WERI-Rb-1 (cell line): ENCODE data around the gene TSPAN7.
A peak's percentile ranks its signal among the peaks of the same experiment; 100 is the strongest.

ENCODE experiments used
- DNase-seq: peaks from one replicate; pipeline ENCODE4 v3.0.0-alpha.2; 2020
- H3K27ac ChIP-seq: fragments of 250-450 bp; sonication (Bioruptor Pico); 2 replicates; pipeline ENCODE4 v1.5.1; 2020; ENCODE audit warnings: mild to moderate bottlenecking, moderate library complexity
- H3K27me3 ChIP-seq: fragments of 250-450 bp; sonication (Bioruptor Pico); 2 replicates; pipeline ENCODE4 v1.5.1; 2021; ENCODE audit warnings: mild to moderate bottlenecking, low read depth, moderate library complexity; ENCODE audit not compliant: insufficient read depth, severe bottlenecking
- H3K36me3 ChIP-seq: fragments of 250-450 bp; sonication (Bioruptor Pico); 2 replicates; pipeline ENCODE4 v1.5.1; 2020; ENCODE audit warnings: mild to moderate bottlenecking, moderate library complexity
- H3K4me3 ChIP-seq: 2 replicates; pipeline ENCODE4 v1.5.1; 2011; ENCODE audit warnings: low read depth, mild to moderate bottlenecking, control low read depth, low read length
- H3K9me3 ChIP-seq: fragments of 250-450 bp; sonication (Bioruptor Pico); 2 replicates; pipeline ENCODE4 v1.5.1; 2021; ENCODE audit warnings: mild to moderate bottlenecking, moderate library complexity; ENCODE audit not compliant: severe bottlenecking
- CTCF ChIP-seq: IDR thresholded peaks from 2 replicates; pipeline ENCODE4 v1.5.1; 2011; ENCODE audit warnings: low read depth, mild to moderate bottlenecking, control low read depth, inconsistent platforms, low read length

TSPAN7 gene

GRCh38 chrX:38654302-38654701, 93.0 kb downstream of the TSPAN7 start:
- Histone ChIP-seq H3K36me3 (no peaks in the 10 kb centered on the region), H3K27me3 (no peaks in the 10 kb centered on the region), H3K27ac (no peak overlapping the region), H3K4me3 (no peak overlapping the region), H3K9me3 (no peaks in the 10 kb centered on the region)
- peak; percentile 22 for DNase-seq
- TF ChIP-seq CTCF: peak; percentile 49

- H3K4me3 ChIP-seq: no peak overlapping the region
- no peak for TF ChIP-seq CTCF
- no peaks in the 10 kb centered on the region for H3K9me3 ChIP-seq
- no peaks in the 10 kb centered on the region for H3K27me3 ChIP-seq
- DNase-seq: peak; percentile 34
- no peaks in the 10 kb centered on the region for H3K36me3 ChIP-seq
- H3K27ac ChIP-seq: 0 out of 2 replicates have a peak overlapping the region, but pooled peaks have one; percentile 14
These were observed 95.1 kb downstream of the TSPAN7 start for GRCh38 chrX:38656350-38656915.

GRCh38 chrX:38657562-38657961, 96.2 kb downstream of the TSPAN7 start:
- no peak for DNase-seq
- no peaks in the 10 kb centered on the region for H3K9me3 ChIP-seq
- H3K27me3 ChIP-seq: no peaks in the 10 kb centered on the region
- no peak overlapping the region for H3K4me3 ChIP-seq
- no peak for TF ChIP-seq CTCF
- no peaks in the 10 kb centered on the region for H3K36me3 ChIP-seq
- no peak overlapping the region for H3K27ac ChIP-seq

GRCh38 chrX:38660395-38661102, 99.2 kb downstream of the TSPAN7 start:
- no peak for TF ChIP-seq CTCF
- no peak overlapping the region for H3K27ac ChIP-seq
- DNase-seq: no peak
- no peak overlapping the region for H3K4me3 ChIP-seq
- no peaks in the 10 kb centered on the region for H3K27me3 ChIP-seq
- no peaks in the 10 kb centered on the region for H3K36me3 ChIP-seq
- no peaks in the 10 kb centered on the region for H3K9me3 ChIP-seq

- Histone ChIP-seq H3K9me3 (no peaks in the 10 kb centered on the region), H3K27me3 (no peaks in the 10 kb centered on the region), H3K4me3 (no peak overlapping the region), H3K36me3 (no peaks in the 10 kb centered on the region), H3K27ac (no peak overlapping the region)
- no peak for TF ChIP-seq CTCF
- no peak for DNase-seq
These were observed 99.7 kb downstream of the TSPAN7 start for GRCh38 chrX:38661103-38661441.

GRCh38 chrX:38661561-38661960, 100.2 kb downstream of the TSPAN7 start:
- no peak for DNase-seq

More at GRCh38 chrX:38661561-38661960, 100.2 kb downstream of the TSPAN7 start:
- Histone ChIP-seq H3K36me3 (no peaks in the 10 kb centered on the region), H3K4me3 (no peak overlapping the region), H3K27me3 (no peaks in the 10 kb centered on the region), H3K27ac (no peak overlapping the region), H3K9me3 (no peaks in the 10 kb centered on the region)
- no peak for TF ChIP-seq CTCF
